GM12878 (cell line): ENCODE measurements around the gene MYL7. TPM values are rescaled to one million over a fixed set of nuclear protein-coding genes. Genes with fewer than 3 reads are reported as not detected.

ENCODE experiments used
- ATAC-seq: fragments of 200-7000 bp; cut with Tn5 transposase; 3 replicates; pipeline ENCODE4 v1.9.1; 2020; ENCODE audit warnings: mild to moderate bottlenecking, moderate library complexity
- BruUV-seq: library from RNA; stranded (reverse); fragments of 400-500 nt; replicated peaks from 2 replicates; lab custom pipeline; 2021; lab: Mats Ljungman, UMichigan
- CTCF ChIA-PET: fragments of 300-600 bp; sonication (Branson Sonifier 250); formaldehyde crosslinking; extraction: SDS; loops from one replicate; lab custom pipeline; 2021; ENCODE audit warnings: inconsistent platforms; lab: Yijun Ruan, JAX
- POLR2A ChIA-PET: fragments of 350-600 bp; formaldehyde crosslinking; extraction: SDS; loops from one replicate; lab custom pipeline; 2021; ENCODE audit warnings: inconsistent platforms; lab: Charles Lee
- RAD21 ChIA-PET: fragments of 300-600 bp; sonication (Branson Sonifier 250); formaldehyde crosslinking; loops from one replicate; lab custom pipeline; 2023; ENCODE audit warnings: antibody characterized with exemption; ENCODE audit not compliant: unreplicated experiment; lab: Charles Lee
- SMC1A ChIA-PET: fragments of 300-600 bp; sonication (Branson Sonifier 250); formaldehyde crosslinking; loops from one replicate; lab custom pipeline; 2023; ENCODE audit not compliant: unreplicated experiment, uncharacterized antibody; lab: Charles Lee
- DNase-seq: peaks from one replicate; pipeline ENCODE4 v3.0.0-alpha.2; 2011; ENCODE audit warnings: low read depth, low spot score
- FAIRE-seq: peaks from 3 replicates; lab custom pipeline; 2011; peaks lifted over from hg19 to GRCh38; lab: Jason Lieb, UNC
- H2AFZ ChIP-seq: 2 replicates; pipeline ENCODE4 v1.6.0; 2011; ENCODE audit warnings: low read depth, low read length, control low read depth; ENCODE audit not compliant: control insufficient read depth
- H3K27ac ChIP-seq: 2 replicates; pipeline ENCODE4 v1.5.1; 2011; ENCODE audit warnings: control low read depth; ENCODE audit not compliant: control insufficient read depth, insufficient read depth
- H3K27me3 ChIP-seq, 2 experiments: replicated peaks in 1 of 2; 2 replicates each; pipeline versions ENCODE4 v1.6.0 to v1.6.1; 2011; ENCODE audit warnings: low read length in 1 of 2; ENCODE audit not compliant: control insufficient read depth in 2 of 2, insufficient read depth in 2 of 2
- H3K36me3 ChIP-seq, 2 experiments: 2 replicates each; pipeline ENCODE4 v1.5.1; 2011; ENCODE audit warnings: low read length in 1 of 2; ENCODE audit not compliant: control insufficient read depth in 2 of 2, insufficient read depth in 2 of 2
- H3K4me1 ChIP-seq: 2 replicates; pipeline ENCODE4 v1.6.1; 2011; ENCODE audit warnings: mild to moderate bottlenecking, low read length, moderate library complexity, mixed read lengths; ENCODE audit not compliant: control insufficient read depth, insufficient read depth
- H3K4me2 ChIP-seq: 2 replicates; pipeline ENCODE4 v1.6.0; 2011; ENCODE audit warnings: control low read depth; ENCODE audit not compliant: control insufficient read depth, insufficient read depth
- H3K4me3 ChIP-seq: fragments of 200-600 bp; sonication (generic); 2 replicates; pipeline ENCODE4 v1.5.1; 2016
- H3K79me2 ChIP-seq: 2 replicates; pipeline ENCODE4 v1.6.0; 2011; ENCODE audit warnings: low read length; ENCODE audit not compliant: control insufficient read depth, insufficient read depth
- H3K9ac ChIP-seq: 2 replicates; pipeline ENCODE4 v1.8.0; 2011; ENCODE audit warnings: low read length, control low read depth, mixed read lengths; ENCODE audit not compliant: control insufficient read depth, insufficient read depth
- H3K9me3 ChIP-seq: replicated peaks from 3 replicates; pipeline ENCODE4 v1.5.1; 2011; ENCODE audit warnings: mild to moderate bottlenecking, low read length; ENCODE audit not compliant: control insufficient read depth, insufficient read depth
- H4K20me1 ChIP-seq: 2 replicates; pipeline ENCODE4 v1.6.0; 2011; ENCODE audit not compliant: control insufficient read depth, insufficient read depth
- ASH2L ChIP-seq: fragments of 300-600, 200-600 bp; sonication (generic); IDR thresholded peaks from 2 replicates; pipeline ENCODE4 v1.6.1; 2017; ENCODE audit warnings: low read depth, mild to moderate bottlenecking, borderline replicate concordance
- CBFB ChIP-seq: IDR thresholded peaks from 2 replicates; pipeline ENCODE4 v1.6.1; 2016; ENCODE audit warnings: antibody characterized with exemption, low read depth
- EZH2 ChIP-seq: IDR thresholded peaks from 2 replicates; pipeline ENCODE4 v1.6.1; 2012; ENCODE audit warnings: low read depth, mild to moderate bottlenecking, control low read depth, inconsistent platforms, low read length, borderline replicate concordance; ENCODE audit not compliant: control insufficient read depth
- SUZ12 ChIP-seq: fragments of 200-600 bp; sonication (generic); IDR thresholded peaks from one replicate; pipeline ENCODE4 v1.6.1; 2018; ENCODE audit warnings: antibody characterized with exemption, mild to moderate bottlenecking; ENCODE audit not compliant: unreplicated experiment
- YY1 ChIP-seq: IDR thresholded peaks from 2 replicates; pipeline ENCODE4 v1.6.1; 2011; ENCODE audit warnings: low read depth, mild to moderate bottlenecking, low read length
- WGBS: methylation state at CpG from one replicate; pipeline ENCODE4 v1.1.6; 2016; ENCODE audit warnings: low lambda C conversion rate; ENCODE audit not compliant: insufficient replicate concordance, insufficient coverage; ENCODE audit errors: missing lambda C conversion rate; 5-methylcytosine and 5-hydroxymethylcytosine counted together
- in situ Hi-C: fragments of 300-500 bp; cut with MboI; formaldehyde crosslinking; loops from 9 replicates; pipeline ENCODE4 v1.14.3; 2018; ENCODE audit warnings: mixed read lengths
- intact Hi-C: fragments of 100-400 bp; cut with micrococcal nuclease; formaldehyde crosslinking; loops from one replicate; pipeline ENCODE4 v1.14.2; 2022; ENCODE audit not compliant: unreplicated experiment
- polyA plus RNA-seq, 11 experiments: library from polyadenylated mRNA; depleted of rRNA in 4 of 11; unstranded in 6 of 11; stranded (reverse) in 5 of 11; fragments of >200 nt; fragmentation: Nextera tagmentation in 4 of 11; fragmentation: Illumina TruSeq in 1 of 11; extraction: Ambion mirVana in 4 of 11; extraction: Trizol in 1 of 11; gene quantifications; 1 replicate in 1 of 11; 2 replicates in 10 of 11; pipeline versions ENCODE4 v1.2.1 to v1.2.3, GENCODE V29; 2011 to 2016; ENCODE audit warnings: inconsistent platforms in 2 of 11, missing spikeins in 2 of 11, low read depth in 1 of 11
- total RNA-seq, 4 experiments: library from RNA; depleted of rRNA in 3 of 4; stranded (reverse); fragments of >200 nt in 3 of 4; fragmentation: Illumina TruSeq in 1 of 4; extraction: Trizol in 1 of 4; gene quantifications; 2 replicates each; pipeline versions ENCODE4 v1.2.1 to v1.2.3, GENCODE V29; 2013 to 2021

Gene MYL7
- total and polyA plus RNA-seq, 10 of the 15 experiments (the other 5 are each of a cell fraction or from before 2014, with no cell fraction given), result 1.9 TPM; not detected in 9

- Histone ChIP-seq H3K36me3 (no peaks in the 10 kb centered on the region), H3K4me1 (no peaks in the 10 kb centered on the region), H3K27ac (no peak overlapping the region), H3K4me2 (no peak overlapping the region), H3K4me3 (no peak overlapping the region), H3K79me2 (no peaks in the 10 kb centered on the region), H3K9ac (no peak overlapping the region), H2AFZ (no peak overlapping the region), H3K27me3 (peaks cover 11 to 15% of the 10 kb centered on the region in 2 experiments), H3K9me3 (no peaks in the 10 kb centered on the region), H4K20me1 (no peaks in the 10 kb centered on the region)
- RAD21 ChIA-PET, result interaction anchor here (0.6 kb wide), 1 partner anchor 89 kb away, joined by 3 read pairs; no protein-coding TSS in a partner anchor
- ATAC-seq, result peak; percentile 7; the same call in 2 of the 3 replicates
- in situ Hi-C loops (no loop called here), intact Hi-C loops (no loop called here)
- WGBS, result 17% methylated on average over 22 of the region's 28 CpGs
- no peak for FAIRE-seq
- no peak for DNase-seq
- no TSS peak for BruUV-seq
- SMC1A ChIA-PET, result no interaction called here
- CTCF ChIA-PET, result interaction anchor here (1.0 kb wide), 1 partner anchor 17 kb away, joined by 3 read pairs; no protein-coding TSS in a partner anchor
- POLR2A ChIA-PET, result no interaction called here
- TF ChIP-seq ASH2L, result no peak
- TF ChIP-seq EZH2, result 0 out of 2 replicates have a peak, but pooled peaks have one; percentile 40
These were observed 36.0 kb downstream of the MYL7 start for GRCh38 chr7:44104860-44105771.

GRCh38 chr7:44103923-44104859 lies 36.9 kb downstream of the MYL7 start, which contains the start of gene AEBP1:
TSS of gene AEBP1 (plus strand) at chr7:44104345. CDS start at chr7:44104666, 321 bp downstream.
- no peak for DNase-seq
- Histone ChIP-seq H3K9ac (no peak within 1 kb of the TSS), H3K4me2 (no peak within 1 kb of the TSS), H3K4me1 (no peaks in the 10 kb centered on the region), H3K9me3 (no peaks in the 10 kb centered on the region), H3K4me3 (no peak within 1 kb of the TSS), H2AFZ (no peak within 1 kb of the TSS), H3K36me3 (no peaks in the 10 kb centered on the region), H3K79me2 (no peaks in the 10 kb centered on the region), H4K20me1 (no peaks in the 10 kb centered on the region), H3K27ac (no peak within 1 kb of the TSS), H3K27me3 (peaks cover 11 to 15% of the 10 kb centered on the region in 2 experiments)
- BruUV-seq, result no TSS peak
- POLR2A ChIA-PET, result no interaction called here
- intact Hi-C loops (no loop called here), in situ Hi-C loops (no loop called here)
- CTCF ChIA-PET, result no interaction called here
- 13% methylated on average over 31 of the region's 87 CpGs for whole genome bisulfite sequencing
- FAIRE-seq, result no peak
- SMC1A ChIA-PET, result no interaction called here
- TF ChIP-seq CBFB (no peak), SUZ12 (peak; percentile 84), YY1 (0 out of 2 replicates have a peak, but pooled peaks have one; percentile 16)
- ATAC-seq, result peak; percentile 44; the same call in 2 of the 3 replicates
- RAD21 ChIA-PET, result no interaction called here
